Calu3 (cell line): ENCODE results near the gene BCL11A. TPM values are rescaled to one million over a fixed set of nuclear protein-coding genes. Genes with fewer than 3 reads are reported as not detected.

Experiments
- BruUV-seq: library from RNA; stranded (reverse); fragments of 400-500 nt; replicated peaks from 2 replicates; lab custom pipeline; 2021; lab: Mats Ljungman, UMichigan
- CTCF ChIA-PET: fragments of 300-600 bp; sonication (Branson Sonifier 250); formaldehyde crosslinking; loops from one replicate; lab custom pipeline; 2022; ENCODE audit warnings: antibody characterized with exemption; lab: Charles Lee
- DNase-seq: peaks from one replicate; pipeline ENCODE4 v3.0.0; 2022
- H3K27ac Mint-ChIP-seq: one replicate; pipeline ENCODE4 v1.8.0; 2022; ENCODE audit warnings: mixed read lengths; ENCODE audit not compliant: unreplicated experiment
- H3K27me3 Mint-ChIP-seq: one replicate; pipeline ENCODE4 v1.8.0; 2022; ENCODE audit warnings: mixed read lengths; ENCODE audit not compliant: unreplicated experiment
- H3K36me3 Mint-ChIP-seq: one replicate; pipeline ENCODE4 v1.8.0; 2022; ENCODE audit warnings: mild to moderate bottlenecking, moderate library complexity, mixed read lengths; ENCODE audit not compliant: insufficient read depth, unreplicated experiment
- H3K4me1 Mint-ChIP-seq: one replicate; pipeline ENCODE4 v1.8.0; 2022; ENCODE audit warnings: mild to moderate bottlenecking, low read depth, mixed read lengths; ENCODE audit not compliant: unreplicated experiment
- H3K4me3 Mint-ChIP-seq: one replicate; pipeline ENCODE4 v1.8.0; 2022; ENCODE audit warnings: mild to moderate bottlenecking, low read depth, moderate library complexity, mixed read lengths; ENCODE audit not compliant: unreplicated experiment
- H3K9me3 Mint-ChIP-seq: one replicate; pipeline ENCODE4 v1.8.0; 2022; ENCODE audit warnings: low read depth, mixed read lengths; ENCODE audit not compliant: unreplicated experiment
- intact Hi-C: fragments of 100-400 bp; cut with micrococcal nuclease; formaldehyde crosslinking; loops from one replicate; pipeline ENCODE4 v1.10.0; 2022; ENCODE audit not compliant: unreplicated experiment
- total RNA-seq: library from RNA; stranded (reverse); gene quantifications from 2 replicates; pipeline ENCODE4 v1.2.3, GENCODE V29; 2022
- TF ChIP-seq, protein P1 (sequence below): fragments of 200-600 bp; IDR thresholded peaks from one replicate; pipeline ENCODE4 v1.8.0; 2022; ENCODE audit warnings: antibody characterized with exemption; ENCODE audit not compliant: unreplicated experiment

The BCL11A gene
- total RNA-seq, 1 experiment from 2014 or later = 8.5 TPM

DNA sequence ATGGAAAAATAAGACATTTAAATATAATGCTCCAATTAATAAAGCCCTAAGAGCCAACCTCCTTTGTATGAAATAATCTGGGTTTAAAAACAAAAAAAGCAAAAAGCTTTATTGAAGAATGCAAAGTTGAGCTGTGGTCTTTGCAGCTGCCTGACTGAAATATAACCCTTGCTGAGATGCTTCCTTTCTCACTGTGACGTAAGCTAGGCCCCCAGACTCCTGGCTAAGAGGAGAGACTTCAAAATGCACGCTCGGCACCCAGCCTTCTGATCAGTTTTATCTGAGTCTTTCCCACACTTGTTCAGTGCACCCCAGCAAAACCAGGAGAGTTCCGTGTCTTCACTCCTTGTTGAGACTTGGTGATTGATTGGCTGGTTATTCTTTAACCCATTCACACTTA is 115.3 kb downstream of the BCL11A start:
- DNase-seq = peak; percentile 4
- Mint-ChIP-seq H3K4me1 (peaks cover 21% of the 10 kb centered on the region), H3K36me3 (no peaks in the 10 kb centered on the region), H3K9me3 (no peaks in the 10 kb centered on the region), H3K4me3 (no peak overlapping the region), H3K27me3 (peaks cover 9% of the 10 kb centered on the region), H3K27ac (no peak overlapping the region)
- CTCF ChIA-PET = no interaction called here
- BruUV-seq = no TSS peak
- intact Hi-C loops = no loop called here
- TF ChIP-seq, protein P1, sequence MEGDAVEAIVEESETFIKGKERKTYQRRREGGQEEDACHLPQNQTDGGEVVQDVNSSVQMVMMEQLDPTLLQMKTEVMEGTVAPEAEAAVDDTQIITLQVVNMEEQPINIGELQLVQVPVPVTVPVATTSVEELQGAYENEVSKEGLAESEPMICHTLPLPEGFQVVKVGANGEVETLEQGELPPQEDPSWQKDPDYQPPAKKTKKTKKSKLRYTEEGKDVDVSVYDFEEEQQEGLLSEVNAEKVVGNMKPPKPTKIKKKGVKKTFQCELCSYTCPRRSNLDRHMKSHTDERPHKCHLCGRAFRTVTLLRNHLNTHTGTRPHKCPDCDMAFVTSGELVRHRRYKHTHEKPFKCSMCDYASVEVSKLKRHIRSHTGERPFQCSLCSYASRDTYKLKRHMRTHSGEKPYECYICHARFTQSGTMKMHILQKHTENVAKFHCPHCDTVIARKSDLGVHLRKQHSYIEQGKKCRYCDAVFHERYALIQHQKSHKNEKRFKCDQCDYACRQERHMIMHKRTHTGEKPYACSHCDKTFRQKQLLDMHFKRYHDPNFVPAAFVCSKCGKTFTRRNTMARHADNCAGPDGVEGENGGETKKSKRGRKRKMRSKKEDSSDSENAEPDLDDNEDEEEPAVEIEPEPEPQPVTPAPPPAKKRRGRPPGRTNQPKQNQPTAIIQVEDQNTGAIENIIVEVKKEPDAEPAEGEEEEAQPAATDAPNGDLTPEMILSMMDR = no peak

- BruUV-seq = no TSS peak
- CTCF ChIA-PET = no interaction called here
- Mint-ChIP-seq H3K27ac (no peak overlapping the region), H3K4me3 (no peak overlapping the region), H3K36me3 (no peaks in the 10 kb centered on the region), H3K27me3 (peaks cover 9% of the 10 kb centered on the region), H3K4me1 (peaks cover 23% of the 10 kb centered on the region), H3K9me3 (no peaks in the 10 kb centered on the region)
- intact Hi-C loops = no loop called here
- TF ChIP-seq, protein P1 = no peak
- no peak for DNase-seq
These were observed 116.3 kb downstream of the BCL11A start for GRCh38 chr2:60437080-60437696.

DNA sequence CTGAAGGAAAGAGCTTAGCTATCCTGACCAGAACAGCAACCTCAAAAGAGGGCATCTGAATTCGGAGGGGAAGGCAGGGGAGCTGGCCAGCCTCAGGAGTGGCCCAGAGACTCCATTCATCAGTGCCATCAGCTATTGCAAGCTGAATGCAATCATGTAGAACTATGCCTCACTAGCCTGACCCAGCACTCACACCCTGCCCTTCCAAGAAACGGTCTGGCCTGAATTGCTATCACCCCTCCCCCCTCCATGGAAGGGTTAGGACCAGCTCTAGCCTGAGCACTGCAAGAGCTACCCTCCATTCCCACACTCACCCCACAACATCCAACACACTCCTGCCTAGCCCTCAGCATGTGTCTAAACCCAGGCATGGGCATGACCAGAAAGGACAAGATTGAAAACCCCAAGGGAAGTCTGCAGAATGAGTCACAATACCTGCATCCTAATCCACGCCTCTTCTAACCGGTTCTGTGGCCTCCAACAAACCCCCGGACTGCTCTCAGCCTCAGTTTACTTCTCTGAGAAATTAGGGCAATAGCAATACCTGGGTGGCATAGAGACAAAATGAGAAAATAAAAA is 120.3 kb downstream of the BCL11A start:
- TF ChIP-seq, protein P1 = no peak
- H3K27ac Mint-ChIP-seq = no peak overlapping the region
- no TSS peak for BruUV-seq
- H3K4me1 Mint-ChIP-seq = peaks cover 13% of the 10 kb centered on the region
- H3K27me3 Mint-ChIP-seq = no peaks in the 10 kb centered on the region
- no peaks in the 10 kb centered on the region for H3K9me3 Mint-ChIP-seq
- no peak for DNase-seq
- H3K4me3 Mint-ChIP-seq = no peak overlapping the region
- intact Hi-C loops = no loop called here
- H3K36me3 Mint-ChIP-seq = no peaks in the 10 kb centered on the region
- CTCF ChIA-PET = no interaction called here

GRCh38 chr2:60432035-60432601 is 121.3 kb downstream of the BCL11A start:
- intact Hi-C loops = no loop called here
- Mint-ChIP-seq H3K4me1 (peaks cover 10% of the 10 kb centered on the region), H3K27ac (no peak overlapping the region), H3K27me3 (no peaks in the 10 kb centered on the region), H3K4me3 (no peak overlapping the region), H3K36me3 (no peaks in the 10 kb centered on the region), H3K9me3 (no peaks in the 10 kb centered on the region)
- CTCF ChIA-PET = no interaction called here
- TF ChIP-seq, protein P1 = no peak
- DNase-seq = no peak
- no TSS peak for BruUV-seq
